K562 (cell line): ENCODE results near the gene PLIN5. TPM values are rescaled to one million over a fixed set of nuclear protein-coding genes. Genes with fewer than 3 reads are reported as not detected.

Source experiments
- ATAC-seq: fragments of 200-7000 bp; cut with Tn5 transposase; 3 replicates; pipeline ENCODE4 v1.9.1; 2020; ENCODE audit warnings: moderate library complexity
- BruUV-seq: library from RNA; stranded (reverse); fragments of 400-500 nt; replicated peaks from 2 replicates; lab custom pipeline; 2021; lab: Mats Ljungman, UMichigan
- CTCF ChIA-PET: fragments of 300-600 bp; formaldehyde crosslinking; extraction: SDS; loops from one replicate; lab custom pipeline; 2021; ENCODE audit warnings: low intra/inter-chr PET ratio; lab: Yijun Ruan, JAX
- POLR2A ChIA-PET: fragments of 300-600, 350-650 bp; sonication (Branson Sonifier 250); formaldehyde crosslinking; extraction: SDS; loops from one replicate; lab custom pipeline; 2021; ENCODE audit warnings: antibody characterized with exemption, inconsistent platforms; lab: Yijun Ruan, JAX
- DNase-seq, 4 experiments: peaks; one replicate each; pipeline versions ENCODE4 v3.0.0 to v3.0.0-alpha.2; 2011 to 2018; ENCODE audit warnings: low spot score in 3 of 4, mixed read lengths in 3 of 4; ENCODE audit errors: extremely low read depth in 1 of 4
- FAIRE-seq: peaks from 2 replicates; lab custom pipeline; 2011; peaks lifted over from hg19 to GRCh38; lab: Jason Lieb, UNC
- H2AFZ ChIP-seq: 2 replicates; pipeline ENCODE4 v1.6.0; 2011; ENCODE audit warnings: low read depth, low read length, control low read depth, inconsistent platforms
- H3K27ac ChIP-seq: fragments of 200-600 bp; 3 replicates; pipeline ENCODE4 v1.8.0; 2011; ENCODE audit warnings: low read depth, mild to moderate bottlenecking, control low read depth, inconsistent platforms, low read length, moderate library complexity, mixed read lengths; ENCODE audit errors: extremely low read depth
- H3K27me3 ChIP-seq, 2 experiments: fragments of 300-600 bp in 1 of 2; 2 replicates in 1 of 2; 3 replicates in 1 of 2; pipeline versions ENCODE4 v1.6.0 to v1.8.0; 2011; ENCODE audit warnings: inconsistent platforms in 2 of 2, low read length in 2 of 2, mild to moderate bottlenecking in 1 of 2, mixed read lengths in 1 of 2, moderate library complexity in 1 of 2; ENCODE audit not compliant: control insufficient read depth in 2 of 2, insufficient read depth in 2 of 2
- H3K36me3 ChIP-seq: fragments of 300-600 bp; 3 replicates; pipeline ENCODE4 v1.8.0; 2011; ENCODE audit warnings: mild to moderate bottlenecking, low read length, inconsistent platforms; ENCODE audit not compliant: control insufficient read depth, insufficient read depth
- H3K4me1 ChIP-seq, 2 experiments: fragments of 200-600 bp in 1 of 2; replicated peaks in 1 of 2; 2 replicates in 1 of 2; 3 replicates in 1 of 2; pipeline versions ENCODE4 v1.5.1 to v1.8.0; 2011; ENCODE audit warnings: inconsistent platforms in 2 of 2, low read length in 2 of 2, mild to moderate bottlenecking in 1 of 2, mixed read lengths in 1 of 2, moderate library complexity in 1 of 2; ENCODE audit not compliant: control insufficient read depth in 2 of 2, insufficient read depth in 2 of 2
- H3K4me2 ChIP-seq: 2 replicates; pipeline ENCODE4 v1.6.1; 2011; ENCODE audit warnings: low read length, control low read depth, inconsistent platforms, mixed read lengths; ENCODE audit not compliant: insufficient read depth
- H3K4me3 ChIP-seq: fragments of 200-600 bp; sonication (generic), shearing (Covaris generic); 2 replicates; pipeline ENCODE4 v1.5.1; 2016; ENCODE audit warnings: control low read depth, inconsistent platforms
- H3K79me2 ChIP-seq: fragments of 200-600 bp; 3 replicates; pipeline ENCODE4 v1.8.0; 2011; ENCODE audit warnings: low read length, inconsistent platforms; ENCODE audit not compliant: control insufficient read depth, insufficient read depth
- H3K9ac ChIP-seq, 2 experiments: 2 replicates each; pipeline versions ENCODE4 v1.6.0 to v1.6.1; 2011; ENCODE audit warnings: low read depth in 2 of 2, low read length in 2 of 2, control low read depth in 1 of 2, inconsistent platforms in 1 of 2, mild to moderate bottlenecking in 1 of 2, mixed read lengths in 1 of 2; ENCODE audit not compliant: insufficient read depth in 1 of 2
- H3K9me1 ChIP-seq: one replicate; pipeline ENCODE4 v1.6.0; 2011; ENCODE audit warnings: inconsistent platforms, mild to moderate bottlenecking, low read length, moderate library complexity; ENCODE audit not compliant: control insufficient read depth, insufficient read depth
- H3K9me3 ChIP-seq: replicated peaks from 2 replicates; pipeline ENCODE4 v1.5.1; 2011; ENCODE audit warnings: low read depth, low read length, inconsistent platforms; ENCODE audit not compliant: control insufficient read depth, insufficient read depth
- H4K20me1 ChIP-seq: replicated peaks from 2 replicates; pipeline ENCODE4 v1.6.1; 2011; ENCODE audit warnings: low read length, inconsistent platforms, mixed read lengths; ENCODE audit not compliant: control insufficient read depth, insufficient read depth
- ADNP ChIP-seq: fragments of 200-800 bp; sonication (Bioruptor generic); IDR thresholded peaks from 2 replicates; pipeline ENCODE4 v1.6.1; 2016; ENCODE audit warnings: missing genetic modification characterization, missing compliant biosample characterization
- ARID1B ChIP-seq: fragments of 450-650 bp; IDR thresholded peaks from 2 replicates; pipeline ENCODE4 v1.6.1; 2016; ENCODE audit warnings: antibody characterized with exemption, mild to moderate bottlenecking, inconsistent platforms
- BMI1 ChIP-seq: fragments of 150-350 bp; IDR thresholded peaks from 2 replicates; pipeline ENCODE4 v1.6.1; 2014; ENCODE audit warnings: low read length
- HMG20B ChIP-seq: fragments of 250-450 bp; sonication (Bioruptor Pico); IDR thresholded peaks from 2 replicates; pipeline ENCODE4 v1.5.0; 2021; ENCODE audit warnings: mild to moderate bottlenecking
- NELFE ChIP-seq: IDR thresholded peaks from 2 replicates; pipeline ENCODE4 v1.6.1; 2011; ENCODE audit warnings: mild to moderate bottlenecking; ENCODE audit not compliant: insufficient read depth, insufficient read length
- NKRF ChIP-seq: fragments of 450-650 bp; IDR thresholded peaks from 2 replicates; pipeline ENCODE4 v1.6.1; 2016; ENCODE audit warnings: borderline replicate concordance
- POLR2AphosphoS2 ChIP-seq: IDR thresholded peaks from 2 replicates; pipeline ENCODE4 v1.6.1; 2012; ENCODE audit warnings: low read length, improper control_type of control experiment
- PRPF4 ChIP-seq: fragments of 200-400 bp; formaldehyde crosslinking; IDR thresholded peaks from one replicate; pipeline ENCODE4 v1.6.1; 2017; ENCODE audit warnings: low read length, low read depth, mild to moderate bottlenecking; ENCODE audit not compliant: insufficient read depth, poor library complexity, severe bottlenecking
- RBM25 ChIP-seq: fragments of 200-400 bp; formaldehyde crosslinking; IDR thresholded peaks from 2 replicates; pipeline ENCODE4 v1.6.1; 2018; ENCODE audit warnings: low read length, low read depth, moderate library complexity; ENCODE audit not compliant: severe bottlenecking
- TAF9B ChIP-seq: fragments of 450-650 bp; IDR thresholded peaks from 2 replicates; pipeline ENCODE4 v1.6.1; 2018; ENCODE audit warnings: mild to moderate bottlenecking; ENCODE audit not compliant: partially characterized antibody
- ZBTB8A ChIP-seq: fragments of 450-650 bp; IDR thresholded peaks from 2 replicates; pipeline ENCODE4 v1.6.1; 2018; ENCODE audit warnings: mild to moderate bottlenecking, moderate library complexity; ENCODE audit not compliant: partially characterized antibody
- ZFP91 ChIP-seq: sonication (generic); formaldehyde crosslinking; IDR thresholded peaks from 2 replicates; pipeline ENCODE4 v1.8.0; 2022; ENCODE audit warnings: mild to moderate bottlenecking, missing genetic modification reagents
- ZNF217 ChIP-seq: sonication (generic); formaldehyde crosslinking; IDR thresholded peaks from 2 replicates; pipeline ENCODE4 v1.8.0; 2022; ENCODE audit warnings: mild to moderate bottlenecking, missing genetic modification reagents
- ZNF311 ChIP-seq: fragments of 250-450 bp; sonication (Bioruptor Pico); IDR thresholded peaks from 2 replicates; pipeline ENCODE4 v1.4.0; 2020; ENCODE audit warnings: mild to moderate bottlenecking, moderate library complexity
- WGBS: fragments of 100-300 bp; shearing (Covaris generic); methylation state at CpG from one replicate; pipeline ENCODE4 v1.1.6; 2016; ENCODE audit warnings: low coverage, mixed read lengths; ENCODE audit not compliant: insufficient coverage; ENCODE audit errors: missing lambda C conversion rate; 5-methylcytosine and 5-hydroxymethylcytosine counted together
- in situ Hi-C: fragments of 300-500 bp; cut with MboI; formaldehyde crosslinking; loops from 4 replicates; pipeline ENCODE4 v1.15.0; 2018; ENCODE audit warnings: inconsistent platforms, mixed read lengths
- intact Hi-C: fragments of 100-400 bp; cut with micrococcal nuclease; formaldehyde crosslinking; loops from 2 replicates; pipeline ENCODE4 v1.14.2; 2022
- polyA plus RNA-seq, 8 experiments: library from polyadenylated mRNA; depleted of rRNA in 4 of 8; stranded (reverse) in 5 of 8; unstranded in 3 of 8; fragments of >200 nt; fragmentation: Nextera tagmentation in 2 of 8; fragmentation: Illumina TruSeq in 1 of 8; extraction: Ambion mirVana in 2 of 8; extraction: Trizol in 1 of 8; gene quantifications; 2 replicates each; pipeline versions ENCODE4 v1.2.1 to v1.2.3, GENCODE V29; 2011 to 2014; ENCODE audit warnings: inconsistent platforms in 1 of 8, missing spikeins in 1 of 8
- total RNA-seq, 7 experiments: library from RNA; depleted of rRNA in 6 of 7; stranded (reverse); fragments of >200 nt in 6 of 7; fragmentation: Illumina TruSeq in 2 of 7; extraction: Trizol in 2 of 7; gene quantifications; 2 replicates each; pipeline versions ENCODE4 v1.2.1 to v1.2.3, GENCODE V29; 2011 to 2021; ENCODE audit warnings: low replicate concordance in 1 of 7

Gene PLIN5
- total and polyA plus RNA-seq, 9 of the 15 experiments (the other 6 are each of a cell fraction or from before 2014, with no cell fraction given), result 0.04 to 1.3 (median 0.50) TPM

- Histone ChIP-seq H3K27me3 (no peaks in the 10 kb centered on the region), H3K4me1 (peaks cover 3 to 40% of the 10 kb centered on the region in 2 experiments; a peak in 4 of 5 replicates), H3K9me3 (no peaks in the 10 kb centered on the region), H4K20me1 (no peaks in the 10 kb centered on the region), H2AFZ (no peak overlapping the region), H3K4me3 (no peak overlapping the region), H3K9me1 (no peaks in the 10 kb centered on the region), H3K27ac (no peak overlapping the region), H3K9ac (no peak overlapping the region; a peak in 1 of 4 replicates), H3K36me3 (no peaks in the 10 kb centered on the region), H3K4me2 (no peak overlapping the region), H3K79me2 (no peaks in the 10 kb centered on the region)
- DNase-seq, result peak in 1 of 4 experiments; percentile 4
- in situ Hi-C loops (no loop called here), intact Hi-C loops (no loop called here)
- no peak for FAIRE-seq
- 63% methylated on average over 26 of the region's 26 CpGs for WGBS
- no TSS peak for BruUV-seq
- no peak for ATAC-seq
- ChIA-PET CTCF (no interaction called here), POLR2A (no interaction called here)
- TF ChIP-seq TAF9B (no peak), NKRF (no peak), ADNP (tag) (0 out of 2 replicates have a peak, but pooled peaks have one; percentile 52), POLR2AphosphoS2 (no peak), ZFP91 (no peak), ZNF217 (no peak), ARID1B (no peak), HMG20B (CRISPR knock-in tag) (no peak), ZBTB8A (no peak), NELFE (no peak), BMI1 (no peak), PRPF4 (no peak), RBM25 (peak; percentile 50), ZNF311 (CRISPR knock-in tag) (no peak)
These were observed 15.5 kb upstream of the PLIN5 start for GRCh38 chr19:4550479-4551050.
